ENCODE results near the gene BICRA. TPM values are rescaled to one million over a fixed set of nuclear protein-coding genes. Genes with fewer than 3 reads are reported as not detected.

Gene BICRA
- total and polyA plus RNA-seq, 2 experiments from 2014 or later, result 3.0 to 13.5 TPM

DNA sequence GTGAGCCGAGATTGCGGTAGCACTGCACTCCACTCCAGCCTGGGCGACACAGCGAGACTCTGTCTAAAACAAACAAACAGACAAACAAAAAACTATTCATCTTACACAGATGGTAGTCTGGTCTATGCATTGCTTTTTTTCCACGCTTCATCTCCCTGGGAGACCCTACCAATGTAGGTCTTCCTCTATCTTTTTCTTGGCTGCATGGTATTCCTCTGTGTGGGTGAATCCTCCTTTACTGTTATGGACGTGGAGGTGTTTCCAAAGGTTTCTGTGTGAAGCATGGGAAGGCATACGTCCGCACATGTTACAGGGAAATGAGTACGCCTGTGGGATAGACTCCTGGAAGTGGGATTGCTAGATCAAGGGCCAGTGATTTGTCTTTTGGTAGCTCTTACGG is 5.6 kb downstream of the BICRA start:
- TF ChIP-seq, protein P1, sequence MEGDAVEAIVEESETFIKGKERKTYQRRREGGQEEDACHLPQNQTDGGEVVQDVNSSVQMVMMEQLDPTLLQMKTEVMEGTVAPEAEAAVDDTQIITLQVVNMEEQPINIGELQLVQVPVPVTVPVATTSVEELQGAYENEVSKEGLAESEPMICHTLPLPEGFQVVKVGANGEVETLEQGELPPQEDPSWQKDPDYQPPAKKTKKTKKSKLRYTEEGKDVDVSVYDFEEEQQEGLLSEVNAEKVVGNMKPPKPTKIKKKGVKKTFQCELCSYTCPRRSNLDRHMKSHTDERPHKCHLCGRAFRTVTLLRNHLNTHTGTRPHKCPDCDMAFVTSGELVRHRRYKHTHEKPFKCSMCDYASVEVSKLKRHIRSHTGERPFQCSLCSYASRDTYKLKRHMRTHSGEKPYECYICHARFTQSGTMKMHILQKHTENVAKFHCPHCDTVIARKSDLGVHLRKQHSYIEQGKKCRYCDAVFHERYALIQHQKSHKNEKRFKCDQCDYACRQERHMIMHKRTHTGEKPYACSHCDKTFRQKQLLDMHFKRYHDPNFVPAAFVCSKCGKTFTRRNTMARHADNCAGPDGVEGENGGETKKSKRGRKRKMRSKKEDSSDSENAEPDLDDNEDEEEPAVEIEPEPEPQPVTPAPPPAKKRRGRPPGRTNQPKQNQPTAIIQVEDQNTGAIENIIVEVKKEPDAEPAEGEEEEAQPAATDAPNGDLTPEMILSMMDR (IDR thresholded peaks at IDR 0.05; ENCODE audit: low read depth, low read length), result no peak
- Histone ChIP-seq H3K9me3 (ENCODE audit: low read depth) (no peaks in the 10 kb centered on the region), H3K36me3 (no peaks in the 10 kb centered on the region), H3K4me1 (ENCODE audit: low read depth) (peaks cover 14% of the 10 kb centered on the region), H3K27me3 (no peaks in the 10 kb centered on the region), H3K27ac (no peak overlapping the region), H3K4me3 (no peak overlapping the region)
- DNase-seq (ENCODE audit: low read depth in 1 of 2, low spot score in 1 of 2), result no peak

DNA sequence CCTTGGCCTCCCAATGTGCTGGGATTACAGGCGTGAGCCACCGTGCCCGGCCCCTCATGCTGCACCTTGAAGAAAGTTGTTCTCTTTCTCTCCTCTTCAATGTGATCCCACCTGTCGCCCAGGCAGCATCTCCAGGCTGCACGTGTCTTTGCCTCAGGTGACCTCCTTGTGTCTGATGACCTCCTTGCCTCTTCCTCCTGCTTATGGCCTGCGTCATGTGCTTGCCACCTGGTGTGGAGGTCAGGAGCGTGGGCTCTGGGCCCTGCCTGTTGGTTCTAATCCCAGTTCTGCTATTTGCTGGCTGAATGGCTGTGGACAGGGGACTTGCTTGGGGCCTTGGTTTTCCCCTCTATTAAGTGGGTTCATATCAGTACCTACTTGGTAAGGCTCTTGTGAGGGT is 6.3 kb downstream of the BICRA start:
- Histone ChIP-seq H3K36me3 (no peaks in the 10 kb centered on the region), H3K4me3 (no peak overlapping the region), H3K27ac (no peak overlapping the region), H3K27me3 (no peaks in the 10 kb centered on the region), H3K4me1 (ENCODE audit: low read depth) (peaks cover 14% of the 10 kb centered on the region), H3K9me3 (ENCODE audit: low read depth) (no peaks in the 10 kb centered on the region)
- DNase-seq (ENCODE audit: low read depth in 1 of 2, low spot score in 1 of 2), result no peak
- TF ChIP-seq, protein P1 (IDR thresholded peaks at IDR 0.05; ENCODE audit: low read depth, low read length), result no peak

DNA sequence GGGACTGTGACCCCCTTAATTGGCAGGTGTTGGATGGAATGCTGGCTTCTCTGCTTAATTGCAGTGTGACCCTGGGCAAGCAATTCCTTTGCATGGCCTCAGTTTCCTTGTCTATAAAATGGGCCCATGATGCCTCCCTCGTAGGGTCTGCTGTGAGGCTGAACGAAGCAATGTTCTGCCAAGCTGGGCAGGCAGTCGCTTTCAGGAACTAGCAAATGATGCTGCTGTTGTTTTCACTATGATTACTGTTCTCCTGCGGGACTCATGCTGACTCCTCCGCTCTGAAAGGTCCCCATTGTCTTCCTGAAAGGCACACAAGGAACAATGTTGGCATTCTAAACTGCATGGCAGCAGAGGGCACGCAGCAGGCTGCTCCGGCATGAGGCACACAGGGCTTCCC is 6.8 kb downstream of the BICRA start:
- no peak overlapping the region for H3K27ac ChIP-seq
- TF ChIP-seq, protein P1 (IDR thresholded peaks at IDR 0.05; ENCODE audit: low read depth, low read length), result no peak
- H3K9me3 ChIP-seq (ENCODE audit: low read depth), result no peaks in the 10 kb centered on the region
- H3K27me3 ChIP-seq, result no peaks in the 10 kb centered on the region
- no peak for DNase-seq (ENCODE audit: low read depth in 1 of 2, low spot score in 1 of 2)
- no peak overlapping the region for H3K4me3 ChIP-seq
- H3K4me1 ChIP-seq (ENCODE audit: low read depth), result peaks cover 14% of the 10 kb centered on the region
- no peaks in the 10 kb centered on the region for H3K36me3 ChIP-seq

DNA sequence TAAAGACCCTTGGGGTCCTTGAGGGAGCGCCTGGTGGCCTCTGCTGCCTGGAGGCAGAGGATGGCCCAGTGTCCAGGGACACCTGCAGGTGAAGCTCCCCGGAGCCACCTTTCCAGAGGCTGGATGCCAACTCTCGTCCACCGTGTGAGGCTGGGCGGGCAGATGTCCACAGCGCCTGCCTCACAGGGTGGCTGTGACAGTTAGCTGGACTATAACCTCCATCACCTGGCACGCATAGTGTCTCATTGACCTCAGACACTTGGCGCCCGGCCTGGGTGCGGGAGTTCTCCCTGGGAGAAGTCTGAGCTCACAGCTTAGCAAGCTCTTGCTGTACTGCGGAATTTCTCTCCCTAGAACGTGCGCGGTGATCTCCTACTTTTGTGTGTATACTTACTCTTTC is 9.8 kb downstream of the BICRA start:
- H3K9me3 ChIP-seq (ENCODE audit: low read depth), result no peaks in the 10 kb centered on the region
- H3K27me3 ChIP-seq, result no peaks in the 10 kb centered on the region
- no peak overlapping the region for H3K4me3 ChIP-seq
- DNase-seq (ENCODE audit: low read depth in 1 of 2, low spot score in 1 of 2), result peak in 1 of 2 donors; percentile 42
- TF ChIP-seq, protein P1 (IDR thresholded peaks at IDR 0.05; ENCODE audit: low read depth, low read length), result no peak
- peaks cover 10% of the 10 kb centered on the region for H3K4me1 ChIP-seq (ENCODE audit: low read depth)
- H3K27ac ChIP-seq, result peak overlapping the region; percentile 45
- no peaks in the 10 kb centered on the region for H3K36me3 ChIP-seq

DNA sequence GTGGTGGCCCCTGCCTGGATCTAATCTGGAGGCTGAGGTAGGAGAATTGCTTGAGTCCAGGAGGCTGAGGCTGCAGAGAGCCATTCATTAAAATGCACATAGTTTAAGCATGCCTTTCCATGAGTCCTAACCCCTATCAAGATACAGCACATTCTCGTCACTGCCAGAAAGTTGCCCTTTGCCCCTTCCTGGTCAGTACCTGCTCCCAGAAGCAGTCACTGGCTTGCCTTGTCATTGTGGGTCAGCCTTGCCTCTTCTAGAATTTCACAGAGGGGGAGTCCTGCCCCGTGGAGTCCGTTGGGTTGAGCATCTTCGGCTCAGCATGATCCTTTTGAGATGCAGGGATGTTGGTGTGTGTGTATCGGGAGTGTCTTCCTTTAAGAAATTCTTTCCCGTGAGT is 10.8 kb downstream of the BICRA start:
- Histone ChIP-seq H3K4me1 (ENCODE audit: low read depth) (peaks cover 10% of the 10 kb centered on the region), H3K4me3 (no peak overlapping the region), H3K9me3 (ENCODE audit: low read depth) (no peaks in the 10 kb centered on the region), H3K27me3 (no peaks in the 10 kb centered on the region), H3K27ac (no peak overlapping the region), H3K36me3 (no peaks in the 10 kb centered on the region)
- no peak for DNase-seq (ENCODE audit: low read depth in 1 of 2, low spot score in 1 of 2)
- TF ChIP-seq, protein P1 (IDR thresholded peaks at IDR 0.05; ENCODE audit: low read depth, low read length), result no peak

Measured in cardiac muscle cell (in vitro differentiated cells and primary cell).